GM19452 (cell line): ENCODE measurements around the gene ST6GALNAC3.

Source experiments
- ATAC-seq: cut with Tn5 transposase; IDR thresholded peaks from one replicate; pipeline ENCODE4 v1.9.1; 2021; ENCODE audit not compliant: unreplicated experiment

Gene ST6GALNAC3

DNA sequence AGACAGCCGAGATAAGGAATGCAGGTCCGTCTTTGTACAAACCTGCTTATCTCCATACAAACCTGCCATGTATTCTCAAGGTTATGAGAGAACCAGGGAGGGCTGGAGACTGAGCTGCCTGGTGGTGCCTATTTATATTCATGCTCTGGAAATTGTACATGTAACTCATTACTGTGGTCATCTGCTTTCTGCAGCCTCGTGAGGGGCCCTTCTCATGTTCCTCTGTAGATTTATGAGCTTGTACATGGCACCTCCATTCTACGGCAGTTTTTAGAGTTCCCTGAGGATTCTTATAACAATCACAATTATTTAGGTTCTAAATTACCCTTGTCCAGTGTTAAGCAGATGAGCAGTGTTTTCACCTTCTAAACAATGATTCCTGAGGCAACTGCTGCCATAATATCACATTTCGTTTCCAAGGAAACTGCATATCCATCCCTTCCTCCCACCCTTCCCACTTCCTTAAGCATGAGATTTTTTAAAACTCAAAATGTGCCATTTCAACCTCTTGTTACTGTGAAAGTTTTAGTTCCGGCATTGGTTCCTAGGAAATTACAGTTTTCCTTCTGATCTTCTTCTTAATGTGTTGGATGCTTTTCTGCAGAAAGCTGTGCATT is 112.1 kb downstream of the ST6GALNAC3 start:
- ATAC-seq: no peak

DNA sequence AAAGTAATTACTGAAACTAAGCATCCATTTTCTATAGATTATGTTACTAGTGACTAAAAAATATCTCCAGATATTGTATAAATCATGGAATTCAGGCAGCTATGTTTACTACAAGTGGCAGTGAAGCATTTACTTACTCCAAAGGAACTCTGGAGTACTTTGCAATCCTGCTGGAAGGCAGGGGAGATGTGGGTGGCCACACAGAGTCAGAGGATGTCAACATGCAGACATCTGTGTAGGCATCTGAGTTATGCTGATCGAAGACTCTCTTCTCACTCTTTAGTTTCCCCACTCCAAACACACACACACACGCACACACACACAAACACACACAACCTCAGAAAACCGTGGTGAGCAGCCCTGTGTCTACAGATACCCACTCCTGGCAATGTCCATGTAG is 112.9 kb downstream of the ST6GALNAC3 start:
- ATAC-seq: no peak

DNA sequence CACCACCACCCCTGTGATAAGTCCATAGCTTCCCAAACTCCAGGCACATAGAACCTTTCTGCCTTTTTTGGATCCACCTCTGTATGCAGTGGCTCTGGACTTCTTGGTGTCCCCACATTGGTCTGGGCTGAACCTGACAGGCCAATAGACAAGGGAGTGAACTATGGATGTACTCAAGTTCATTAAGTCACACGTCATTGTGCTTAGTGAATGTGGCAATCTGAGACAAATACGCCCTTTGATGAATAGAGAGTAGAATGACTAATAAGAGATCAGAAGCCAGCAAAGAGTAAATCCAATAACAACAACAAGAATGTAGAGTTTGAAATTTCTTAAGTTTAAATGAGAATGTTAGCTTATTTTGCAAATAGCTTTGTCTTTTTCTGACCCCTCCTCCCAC is 114.8 kb downstream of the ST6GALNAC3 start:
- no peak for ATAC-seq

DNA sequence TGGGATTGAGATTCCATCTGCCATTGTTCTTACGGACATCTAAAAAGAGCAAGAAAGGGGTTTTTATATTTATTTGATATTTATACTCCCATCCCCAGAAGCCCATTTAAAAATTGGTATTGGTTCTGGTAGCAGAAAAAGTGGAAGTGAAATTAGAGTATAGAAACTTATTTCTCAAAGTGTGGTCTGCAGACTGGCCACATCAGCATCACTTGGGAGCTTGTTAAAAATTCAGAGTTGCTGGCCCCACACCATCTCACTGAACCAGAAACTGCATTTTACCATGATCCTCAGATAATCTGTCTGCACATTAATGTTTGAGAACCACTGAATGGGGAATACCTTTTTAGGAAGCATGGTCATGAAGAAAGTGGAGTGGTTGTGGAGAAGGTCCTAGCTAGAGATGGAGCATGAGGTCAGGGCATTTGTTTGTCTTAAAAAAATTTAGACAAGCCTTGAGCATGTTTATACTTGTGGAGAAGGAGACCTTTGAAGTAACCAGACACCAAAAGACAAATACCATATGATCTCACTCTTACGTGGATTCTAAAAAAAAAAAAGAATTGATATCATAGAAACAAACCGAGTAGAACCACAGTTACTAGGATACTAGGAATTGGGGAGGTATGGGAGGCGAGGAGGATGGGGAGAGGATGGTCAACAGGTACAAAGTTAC is 116.3 kb downstream of the ST6GALNAC3 start:
- ATAC-seq: peak; percentile 61

DNA sequence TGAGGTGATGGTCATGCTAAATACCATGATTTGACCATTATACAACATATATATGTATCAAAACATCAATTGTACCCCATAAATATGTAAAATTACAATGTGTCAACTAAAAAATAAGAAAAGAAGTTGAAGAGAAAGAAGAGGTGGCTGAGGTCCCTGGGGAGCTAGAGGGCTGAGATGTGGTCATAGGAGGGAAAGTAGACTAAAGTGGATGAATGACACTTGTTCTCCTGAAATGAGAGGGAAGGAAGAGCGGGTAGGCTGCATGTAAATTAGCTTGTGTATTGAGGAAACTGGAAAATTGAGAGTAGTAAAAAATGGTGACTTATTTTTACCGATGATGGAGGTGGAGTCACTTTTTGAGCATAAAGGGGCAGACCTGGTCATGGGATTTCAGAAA is 117.0 kb downstream of the ST6GALNAC3 start:
- no peak for ATAC-seq

DNA sequence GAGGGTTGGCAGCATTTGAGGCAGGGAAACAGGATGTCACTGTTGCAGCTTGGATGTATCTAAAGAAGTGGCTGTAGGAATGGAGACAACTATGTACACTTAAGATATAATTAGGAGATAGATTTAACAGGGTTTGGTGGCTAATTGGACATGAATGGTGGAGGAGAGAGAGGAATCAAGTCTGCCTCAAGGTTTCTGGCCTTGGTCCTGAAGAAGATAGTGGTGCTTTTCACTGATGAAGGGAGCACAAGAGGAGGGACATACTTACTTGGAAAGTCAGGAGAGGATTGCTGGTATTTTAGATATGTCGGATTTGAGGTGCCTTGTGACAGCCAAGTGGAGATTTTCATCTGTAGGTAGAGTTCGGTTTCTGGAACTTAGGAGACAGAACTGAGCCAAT is 123.9 kb downstream of the ST6GALNAC3 start:
- no peak for ATAC-seq

DNA sequence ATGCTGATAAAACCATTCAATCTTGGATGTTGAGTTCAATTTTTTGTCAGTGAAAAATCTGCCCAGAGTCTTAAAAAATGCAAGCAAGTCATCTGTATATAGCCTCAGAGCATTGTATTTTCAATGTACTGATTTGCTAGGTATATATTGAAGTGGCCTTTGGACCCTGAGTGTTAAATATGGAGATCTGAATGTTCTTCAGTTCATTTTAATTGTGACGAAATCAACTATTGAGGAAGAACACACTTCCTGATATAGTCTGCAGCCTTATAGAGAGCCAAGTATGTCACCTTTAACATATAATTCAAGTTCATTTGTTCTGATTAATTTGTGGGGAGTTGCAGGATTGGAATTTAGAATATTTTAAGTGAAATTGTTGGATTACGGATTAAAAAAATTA is 128.1 kb downstream of the ST6GALNAC3 start:
- no peak for ATAC-seq

DNA sequence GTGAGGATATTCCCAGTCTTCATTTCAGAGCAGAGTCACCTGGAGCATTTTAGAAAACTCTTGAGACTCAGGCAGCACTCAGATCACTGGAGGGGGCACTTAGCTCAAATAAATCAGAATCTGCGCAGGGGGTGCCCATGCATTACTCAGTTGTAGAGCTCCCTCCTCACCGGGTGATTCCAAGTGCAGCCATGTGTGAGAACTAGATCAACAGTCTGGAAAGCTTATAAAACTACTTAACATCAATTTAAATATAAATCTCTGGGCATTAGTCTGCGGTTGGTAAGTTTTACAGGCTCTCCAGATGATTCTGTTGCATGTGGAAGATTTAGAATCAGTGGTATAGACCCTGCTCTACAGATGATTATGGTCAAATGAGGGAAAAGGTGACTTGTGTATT is 128.6 kb downstream of the ST6GALNAC3 start:
- no peak for ATAC-seq

DNA sequence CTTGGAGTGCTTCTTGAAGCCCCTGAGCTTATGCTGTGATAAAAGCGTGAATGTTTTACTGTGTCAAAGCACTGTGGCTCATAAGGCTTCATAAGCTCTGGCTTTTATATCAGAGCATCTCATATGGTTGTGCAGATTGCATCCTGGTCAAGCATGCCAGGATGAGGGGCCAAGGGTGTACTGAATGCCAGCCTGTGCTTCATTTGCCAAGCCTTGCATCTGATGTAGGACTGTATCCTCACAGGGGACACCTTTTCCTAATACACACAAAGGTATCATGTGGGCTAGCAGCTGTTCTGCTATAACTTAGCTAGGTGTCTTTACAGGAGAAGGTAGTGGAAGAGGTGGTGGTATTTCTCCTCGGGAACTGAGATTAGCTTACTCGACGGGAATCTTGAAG is 134.7 kb downstream of the ST6GALNAC3 start:
- ATAC-seq: no peak

DNA sequence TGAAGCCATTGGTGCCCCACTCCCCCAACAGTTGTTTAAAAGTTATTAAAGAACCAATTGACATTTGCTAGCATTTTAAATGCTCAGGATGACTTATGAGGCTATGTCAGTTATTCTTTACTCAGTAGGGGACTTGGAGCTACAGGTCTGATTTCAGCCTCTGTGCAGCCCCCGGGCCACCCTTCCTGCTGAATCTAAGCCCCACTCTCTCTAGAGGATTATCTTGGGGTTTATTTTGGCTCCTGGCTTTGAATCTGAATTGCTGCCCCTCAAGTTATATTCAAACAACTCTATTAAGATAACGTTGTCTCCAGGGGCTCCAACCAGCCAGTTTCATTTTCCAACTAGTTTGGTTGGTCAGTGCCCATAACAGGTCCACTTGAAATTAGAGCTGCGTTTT is 135.1 kb downstream of the ST6GALNAC3 start:
- ATAC-seq: no peak

DNA sequence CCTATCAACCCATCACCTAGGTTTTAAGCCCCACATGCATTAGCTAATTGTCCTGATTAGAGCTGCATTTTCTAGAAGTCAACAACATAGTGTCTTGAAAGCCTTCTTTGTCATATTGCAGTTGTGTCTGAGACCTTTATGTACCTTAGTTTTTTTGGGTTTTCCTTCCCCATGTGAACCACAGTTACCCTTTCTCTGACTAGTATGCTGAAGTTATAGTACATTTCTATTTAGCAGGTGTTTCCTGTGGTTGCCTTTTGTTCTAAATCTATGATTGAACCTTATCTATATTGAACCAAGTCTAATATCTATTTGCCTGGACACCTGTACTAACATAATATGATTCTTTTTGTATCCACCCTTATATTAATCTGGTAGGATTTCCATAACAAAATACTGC is 135.6 kb downstream of the ST6GALNAC3 start:
- no peak for ATAC-seq

DNA sequence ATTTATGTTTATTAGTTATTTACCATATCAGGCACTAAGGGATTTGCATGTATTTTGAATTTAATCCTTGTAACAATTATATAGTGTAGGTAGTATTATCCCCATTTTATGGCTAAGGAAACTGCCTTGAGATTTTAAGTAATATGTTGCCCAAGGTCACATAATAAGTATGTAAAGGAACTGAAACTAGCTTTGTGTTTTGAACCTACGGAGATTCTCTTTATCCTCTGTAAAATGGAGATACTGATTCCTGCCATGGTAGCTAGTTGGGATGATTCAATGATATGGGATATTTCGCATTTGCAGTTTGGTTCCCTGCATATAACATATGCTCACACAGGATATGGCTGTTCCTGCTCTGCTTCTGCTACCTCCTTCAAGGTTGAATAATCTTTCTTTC is 144.3 kb downstream of the ST6GALNAC3 start:
- ATAC-seq: peak; percentile 9

DNA sequence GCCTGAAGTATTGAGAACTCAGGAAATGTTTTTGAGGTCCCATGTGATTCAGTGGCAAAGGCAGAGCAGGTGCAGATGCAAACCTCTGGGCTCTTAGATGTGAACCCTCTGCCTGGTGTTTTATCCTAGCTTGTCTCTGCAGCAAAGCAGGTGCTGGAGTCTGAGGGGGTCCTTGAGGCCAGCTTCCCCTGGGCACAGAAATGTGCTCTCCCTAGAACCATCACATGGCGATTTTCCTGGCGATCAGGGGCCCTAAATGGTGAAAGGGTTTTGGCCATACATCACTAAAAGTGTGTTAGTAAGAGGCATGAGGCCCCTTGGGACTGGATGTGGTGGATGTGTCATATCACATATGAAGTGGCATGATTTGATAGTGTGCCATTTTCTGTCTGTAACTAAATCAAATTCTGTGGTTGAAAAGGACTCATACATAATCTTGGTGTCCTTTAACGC is 144.8 kb downstream of the ST6GALNAC3 start:
- peak; percentile 91 for ATAC-seq

DNA sequence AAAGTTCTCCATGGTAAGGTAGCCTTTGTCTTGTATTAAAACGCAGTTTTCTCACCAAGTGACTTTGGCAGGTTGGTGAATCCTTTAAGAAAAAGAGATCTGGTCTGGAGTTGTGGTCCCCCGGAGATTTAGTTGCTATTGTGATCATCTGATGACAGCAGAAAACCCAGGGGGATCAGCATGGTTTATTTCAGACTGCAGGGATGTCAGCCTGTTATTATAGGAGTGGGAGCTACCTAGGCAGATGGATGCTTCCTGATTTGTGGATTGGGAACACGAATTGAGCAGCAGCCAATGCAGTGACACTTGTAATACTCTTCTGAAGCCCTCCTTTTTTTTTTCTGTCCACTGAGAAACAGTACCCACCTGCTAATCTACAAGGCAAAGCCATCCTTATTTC is 150.2 kb downstream of the ST6GALNAC3 start:
- ATAC-seq: no peak

DNA sequence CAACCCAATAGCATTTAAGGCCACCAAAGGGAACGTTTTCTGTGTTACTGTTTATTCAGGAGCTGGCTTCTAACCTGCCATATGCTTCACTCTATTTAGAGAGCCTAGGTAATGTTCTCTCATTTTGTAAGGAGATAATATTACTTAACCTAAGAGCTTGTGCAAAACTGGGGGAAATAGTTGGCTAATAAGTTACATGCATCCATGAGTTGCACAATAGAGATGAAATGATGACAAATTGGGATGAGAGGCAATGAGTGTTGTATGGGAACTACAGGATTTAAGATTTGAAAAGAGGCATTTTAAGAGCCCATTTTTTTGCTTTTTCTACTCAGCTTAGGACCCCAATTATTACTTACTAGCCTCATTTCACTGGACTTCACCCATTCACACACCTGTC is 151.0 kb downstream of the ST6GALNAC3 start:
- ATAC-seq: no peak

DNA sequence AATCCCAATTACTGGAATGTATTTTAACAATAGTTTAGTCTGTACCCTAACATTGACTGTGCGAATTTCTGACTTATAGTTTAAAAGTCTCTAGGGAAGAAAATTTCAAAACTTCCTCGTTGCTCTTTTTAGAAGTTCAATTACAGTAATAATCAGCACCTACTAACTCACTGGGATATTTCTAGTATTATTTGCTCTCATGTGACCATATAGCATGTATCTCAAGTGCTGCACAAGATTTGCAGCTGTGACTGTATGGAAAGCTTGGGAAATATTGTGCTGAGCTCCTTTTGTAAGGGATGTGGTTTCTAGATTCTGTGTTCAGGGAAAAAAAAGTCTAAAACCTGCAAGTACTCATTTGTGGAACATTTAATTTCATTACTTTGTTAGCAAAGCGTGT is 153.1 kb downstream of the ST6GALNAC3 start:
- ATAC-seq: no peak

DNA sequence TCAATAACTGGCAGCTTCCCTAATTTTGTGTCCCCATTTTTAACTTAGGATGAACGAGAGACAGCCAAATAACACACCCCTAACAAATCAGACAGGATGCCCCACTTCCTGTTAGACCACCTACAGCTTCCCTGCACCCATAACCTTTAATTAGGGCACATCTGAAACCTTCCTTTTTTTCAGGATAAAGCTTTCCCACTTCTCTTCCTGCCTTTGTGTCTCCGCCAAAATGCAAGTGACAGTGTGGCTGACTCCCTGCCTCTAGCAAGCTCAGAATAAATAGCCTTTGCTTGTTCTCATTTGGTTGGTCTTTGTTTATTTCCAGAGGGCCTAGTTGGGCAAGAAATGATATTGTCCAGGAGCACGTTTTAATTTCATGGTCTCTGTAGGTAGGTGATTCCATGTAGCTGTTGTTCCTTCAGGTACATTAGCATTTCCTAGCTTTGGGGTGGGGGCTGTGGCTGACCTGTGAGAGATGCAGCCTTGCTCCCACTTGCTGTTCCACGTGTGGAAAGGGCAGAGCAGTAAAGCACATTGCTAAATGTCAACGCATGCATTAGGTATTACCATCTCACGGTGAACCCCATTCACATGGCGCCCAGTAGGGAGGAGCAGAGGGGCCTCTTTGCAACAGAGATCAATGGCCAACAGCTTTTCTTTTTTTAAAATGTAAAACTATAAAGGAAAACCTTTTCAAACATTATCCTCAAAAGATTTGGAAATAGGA is 154.9 kb downstream of the ST6GALNAC3 start:
- no peak for ATAC-seq

DNA sequence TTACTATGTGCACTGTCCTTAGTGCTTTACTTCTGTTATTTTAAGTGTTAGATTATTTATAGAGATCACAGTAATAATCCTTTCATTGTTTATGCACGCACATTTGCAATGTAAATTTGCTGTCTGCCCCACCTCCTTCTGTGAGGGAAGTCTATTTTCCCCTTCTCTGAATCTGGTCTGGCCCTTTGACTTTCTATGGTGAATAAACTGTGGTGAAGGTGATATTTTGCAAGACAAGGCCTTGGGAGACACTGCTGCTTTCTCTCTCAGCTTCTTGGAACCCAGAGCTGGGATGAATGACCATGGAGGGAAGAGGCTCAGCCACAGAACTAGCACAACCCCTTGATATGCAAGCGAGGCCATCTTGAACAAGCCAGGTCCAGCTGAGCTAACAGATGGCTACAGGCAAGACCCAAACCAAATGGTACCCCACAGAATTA is 156.3 kb downstream of the ST6GALNAC3 start:
- no peak for ATAC-seq

DNA sequence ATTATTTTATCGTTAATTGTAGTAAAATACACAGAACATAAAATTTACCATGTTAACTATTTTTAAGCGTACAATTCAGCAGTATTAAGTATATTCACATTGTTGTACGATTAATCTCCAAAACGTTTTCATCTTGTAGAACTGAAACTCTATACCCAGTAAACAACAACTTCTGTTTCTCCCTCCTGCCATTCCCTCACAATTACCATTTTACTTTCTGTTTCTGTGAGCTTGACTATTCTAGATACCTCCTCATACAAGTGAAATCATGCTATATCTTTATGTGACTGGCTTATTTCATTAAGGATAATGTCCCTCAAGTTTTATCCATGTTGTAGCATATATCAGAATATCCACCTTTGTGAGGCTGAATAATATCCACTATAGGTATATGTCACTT is 156.8 kb downstream of the ST6GALNAC3 start:
- no peak for ATAC-seq

DNA sequence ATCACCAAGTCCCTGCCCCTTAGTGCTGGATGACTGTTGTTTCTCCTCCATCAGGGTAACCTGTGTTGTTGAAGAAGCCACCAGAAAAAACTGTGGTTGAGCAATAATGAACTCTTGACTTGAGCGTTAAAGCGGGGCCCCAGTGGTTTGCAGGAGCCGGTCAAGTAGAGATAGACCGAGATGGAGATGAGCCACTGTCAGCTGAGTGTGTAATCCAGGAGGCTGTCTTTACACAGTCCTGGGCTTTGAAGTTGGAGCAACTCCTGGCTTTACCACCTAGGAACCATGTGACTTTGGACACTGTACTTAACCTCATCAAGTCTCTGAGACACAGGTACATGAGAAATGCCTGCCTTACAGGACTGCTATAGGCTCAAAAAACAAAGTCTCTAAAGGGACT is 158.1 kb downstream of the ST6GALNAC3 start:
- no peak for ATAC-seq

DNA sequence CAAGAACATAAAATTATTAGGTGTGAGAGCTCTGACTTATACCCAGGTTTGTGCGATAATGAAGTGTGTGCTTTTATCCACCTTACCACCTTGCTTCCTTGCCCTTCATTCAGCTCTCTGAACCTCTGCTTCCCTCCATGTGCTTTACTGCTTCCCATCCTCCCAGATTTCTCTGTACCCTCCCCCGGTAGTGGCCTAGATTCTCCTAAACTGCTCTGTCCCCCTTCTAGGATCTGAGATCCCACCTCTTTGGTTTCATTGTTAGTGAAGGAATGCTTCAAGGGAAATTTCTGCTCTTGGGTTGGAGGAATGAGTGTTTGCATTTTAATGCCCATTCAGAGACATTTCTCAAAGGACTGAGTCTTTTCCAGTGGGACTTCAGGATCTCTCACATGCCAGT is 159.5 kb downstream of the ST6GALNAC3 start:
- no peak for ATAC-seq

DNA sequence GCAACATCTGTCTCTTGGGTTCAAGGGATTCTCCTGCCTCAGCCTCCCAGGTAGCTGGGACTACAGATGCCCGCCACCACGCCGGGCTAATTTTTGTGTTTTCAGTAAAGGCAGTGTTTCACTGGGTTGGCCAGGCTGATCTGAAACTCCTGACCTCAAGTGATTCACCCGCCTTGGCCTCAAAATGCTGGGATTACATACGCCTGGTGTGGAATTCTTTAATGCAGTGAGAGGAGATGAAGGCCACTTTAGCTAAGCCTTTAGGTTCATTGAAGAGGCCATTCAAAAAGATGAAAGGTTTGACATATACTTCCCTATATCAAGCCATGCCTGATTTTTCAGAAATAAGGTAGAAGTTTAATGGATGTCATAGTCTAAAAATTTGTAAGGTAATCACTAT is 162.7 kb downstream of the ST6GALNAC3 start:
- ATAC-seq: no peak
